ENCODE results near the gene ANKRD44.

GRCh38 chr2:197035002-197035401, 275.6 kb downstream of the ANKRD44 start:
- TF ChIP-seq CTCF (IDR thresholded peaks at IDR 0.05; ENCODE audit: low read length) (no peak), EZH2 (IDR thresholded peaks at IDR 0.05; ENCODE audit: borderline replicate concordance, low read length) (no peak)
